HG03460 (cell line): Measurements from ENCODE around the gene FHIT.
"Not testable (repeated sequence)": the region's sequence is repeated elsewhere in the genome, so short reads cannot be mapped to it uniquely, and the experiment has no call there.

Experiments used
- ATAC-seq: cut with Tn5 transposase; IDR thresholded peaks from one replicate; pipeline ENCODE4 v1.9.1; 2021; ENCODE audit not compliant: unreplicated experiment

FHIT gene

GRCh38 chr3:61008153-61008997 lies 242.9 kb downstream of the FHIT start:
- no peak for ATAC-seq

- no peak for ATAC-seq
These were observed 245.7 kb downstream of the FHIT start for GRCh38 chr3:61005591-61005990.

- ATAC-seq: no peak
These were observed 252.4 kb downstream of the FHIT start for GRCh38 chr3:60998858-60999257.

- no peak for ATAC-seq
These were observed 258.9 kb downstream of the FHIT start for GRCh38 chr3:60992395-60992794.

GRCh38 chr3:60990442-60990730 lies 260.9 kb downstream of the FHIT start:
- ATAC-seq: no peak

- ATAC-seq: no peak
These were observed 261.4 kb downstream of the FHIT start for GRCh38 chr3:60989626-60990441.

GRCh38 chr3:60987191-60987590 lies 264.1 kb downstream of the FHIT start:
- not testable (repeated sequence) for ATAC-seq

- ATAC-seq: no peak
These were observed 264.7 kb downstream of the FHIT start for GRCh38 chr3:60986552-60986951.

- no peak for ATAC-seq
These were observed 267.3 kb downstream of the FHIT start for GRCh38 chr3:60983906-60984305.

GRCh38 chr3:60980342-60980692 lies 270.9 kb downstream of the FHIT start:
- no peak for ATAC-seq

GRCh38 chr3:60979461-60980341 lies 271.6 kb downstream of the FHIT start:
- ATAC-seq: no peak

- ATAC-seq: no peak
These were observed 277.9 kb downstream of the FHIT start for GRCh38 chr3:60973321-60973720.

GRCh38 chr3:60972599-60972998 lies 278.7 kb downstream of the FHIT start:
- no peak for ATAC-seq

- ATAC-seq: no peak
These were observed 280.4 kb downstream of the FHIT start for GRCh38 chr3:60970850-60971249.

- no peak for ATAC-seq
These were observed 284.1 kb downstream of the FHIT start for GRCh38 chr3:60967141-60967540.

GRCh38 chr3:60957541-60957940 lies 293.7 kb downstream of the FHIT start:
- ATAC-seq: no peak

- no peak for ATAC-seq
These were observed 294.5 kb downstream of the FHIT start for GRCh38 chr3:60956729-60957128.

GRCh38 chr3:60955034-60955433 lies 296.2 kb downstream of the FHIT start:
- ATAC-seq: no peak

GRCh38 chr3:60954048-60954447 lies 297.2 kb downstream of the FHIT start:
- ATAC-seq: no peak

GRCh38 chr3:60953351-60953750 lies 297.9 kb downstream of the FHIT start:
- ATAC-seq: no peak

- ATAC-seq: no peak
These were observed 299.2 kb downstream of the FHIT start for GRCh38 chr3:60952055-60952454.
